PC-9 (cell line): Measurements from ENCODE around the gene CPA3.

Experiments
- CTCF ChIP-seq: fragments of 200-600 bp; sonication (generic); conservative IDR thresholded peaks from 2 replicates; pipeline ENCODE4 v1.6.1; 2017; ENCODE audit warnings: mixed run types, antibody characterized with exemption, mild to moderate bottlenecking, moderate library complexity
- EZH2 ChIP-seq: fragments of 200-600 bp; sonication (generic); IDR thresholded peaks from 2 replicates; pipeline ENCODE4 v1.8.0; 2017; ENCODE audit warnings: antibody characterized with exemption, low read depth

GRCh38 chr3:148889828-148890227, 24.7 kb downstream of the CPA3 start:
- TF ChIP-seq CTCF (no peak), EZH2 (no peak)
